K562 (cell line): ENCODE measurements around the gene PIP4K2A. TPM values are rescaled to one million over a fixed set of nuclear protein-coding genes. Genes with fewer than 3 reads are reported as not detected.

Source experiments
- ARID1B ChIP-seq: fragments of 450-650 bp; IDR thresholded peaks from 2 replicates; pipeline ENCODE4 v1.6.1; 2016; ENCODE audit warnings: antibody characterized with exemption, mild to moderate bottlenecking, inconsistent platforms
- BACH1 ChIP-seq: fragments of 200-800 bp; sonication (Bioruptor generic); IDR thresholded peaks from 2 replicates; pipeline ENCODE4 v1.6.1; 2016; ENCODE audit warnings: missing genetic modification characterization, missing compliant biosample characterization
- CBFA2T3 ChIP-seq: fragments of 450-650 bp; IDR thresholded peaks from 2 replicates; pipeline ENCODE4 v1.6.1; 2017
- CEBPB ChIP-seq: fragments of 450-650 bp; IDR thresholded peaks from 2 replicates; pipeline ENCODE4 v1.6.1; 2016; ENCODE audit warnings: missing genetic modification characterization, missing compliant biosample characterization
- DLX4 ChIP-seq: fragments of 250-450 bp; sonication (Bioruptor Pico); IDR thresholded peaks from 2 replicates; pipeline ENCODE4 v1.6.1; 2021; ENCODE audit warnings: mild to moderate bottlenecking
- DPF2 ChIP-seq: fragments of 450-650 bp; IDR thresholded peaks from 2 replicates; pipeline ENCODE4 v1.6.1; 2016
- E2F1 ChIP-seq: sonication (generic); formaldehyde crosslinking; IDR thresholded peaks from 2 replicates; pipeline ENCODE4 v1.8.1; 2023; ENCODE audit warnings: mild to moderate bottlenecking, missing genetic modification reagents, moderate library complexity
- EP300 ChIP-seq: IDR thresholded peaks from 2 replicates; pipeline ENCODE4 v1.6.1; 2012; ENCODE audit warnings: low read length, improper control_type of control experiment
- FOXK2 ChIP-seq, 2 experiments: fragments of 450-650 bp; IDR thresholded peaks in 1 of 2; conservative IDR thresholded peaks in 1 of 2; 2 replicates each; pipeline ENCODE4 v1.6.1; 2016; ENCODE audit warnings: low read depth in 2 of 2, mild to moderate bottlenecking in 1 of 2
- HDAC2 ChIP-seq: fragments of 450-650 bp; IDR thresholded peaks from 2 replicates; pipeline ENCODE4 v1.6.1; 2016; ENCODE audit warnings: mild to moderate bottlenecking
- HNRNPL ChIP-seq: fragments of 200-400 bp; formaldehyde crosslinking; IDR thresholded peaks from 2 replicates; pipeline ENCODE4 v1.6.1; 2017; ENCODE audit warnings: low read depth, mild to moderate bottlenecking, low read length
- MTA2 ChIP-seq: fragments of 450-650 bp; IDR thresholded peaks from 2 replicates; pipeline ENCODE4 v1.6.1; 2016; ENCODE audit warnings: low read depth
- NCOR1 ChIP-seq: fragments of 450-650 bp; IDR thresholded peaks from 2 replicates; pipeline ENCODE4 v1.6.1; 2016; ENCODE audit warnings: mild to moderate bottlenecking, moderate library complexity
- NKRF ChIP-seq: fragments of 450-650 bp; IDR thresholded peaks from 2 replicates; pipeline ENCODE4 v1.6.1; 2016; ENCODE audit warnings: borderline replicate concordance
- PCBP1 ChIP-seq: fragments of 200-400 bp; formaldehyde crosslinking; IDR thresholded peaks from 2 replicates; pipeline ENCODE4 v1.6.1; 2018; ENCODE audit warnings: mild to moderate bottlenecking, low read depth, low read length; ENCODE audit not compliant: poor library complexity, severe bottlenecking
- PHTF2 ChIP-seq: fragments of 250-450 bp; sonication (Bioruptor Pico); IDR thresholded peaks from 2 replicates; pipeline ENCODE4 v1.5.0; 2021; ENCODE audit warnings: mild to moderate bottlenecking
- TAL1 ChIP-seq: fragments of 450-650 bp; IDR thresholded peaks from 2 replicates; pipeline ENCODE4 v1.6.1; 2016; ENCODE audit warnings: mild to moderate bottlenecking
- TCFL5 ChIP-seq: fragments of 250-450 bp; sonication (Bioruptor Pico); conservative IDR thresholded peaks from 2 replicates; pipeline ENCODE4 v1.6.1; 2021; ENCODE audit warnings: mild to moderate bottlenecking, moderate library complexity, matching md5 sums
- ZNF263 ChIP-seq: sonication (generic); formaldehyde crosslinking; IDR thresholded peaks from 2 replicates; pipeline ENCODE4 v1.8.0; 2022; ENCODE audit warnings: mild to moderate bottlenecking, missing genetic modification reagents, borderline replicate concordance
- ZNF592 ChIP-seq: fragments of 450-650 bp; IDR thresholded peaks from 2 replicates; pipeline ENCODE4 v1.6.1; 2017; ENCODE audit warnings: antibody characterized with exemption, mild to moderate bottlenecking
- polyA plus RNA-seq, 8 experiments: library from polyadenylated mRNA; depleted of rRNA in 4 of 8; stranded (reverse) in 5 of 8; unstranded in 3 of 8; fragments of >200 nt; fragmentation: Nextera tagmentation in 2 of 8; fragmentation: Illumina TruSeq in 1 of 8; extraction: Ambion mirVana in 2 of 8; extraction: Trizol in 1 of 8; gene quantifications; 2 replicates each; pipeline versions ENCODE4 v1.2.1 to v1.2.3, GENCODE V29; 2011 to 2014; ENCODE audit warnings: inconsistent platforms in 1 of 8, missing spikeins in 1 of 8
- total RNA-seq, 7 experiments: library from RNA; depleted of rRNA in 6 of 7; stranded (reverse); fragments of >200 nt in 6 of 7; fragmentation: Illumina TruSeq in 2 of 7; extraction: Trizol in 2 of 7; gene quantifications; 2 replicates each; pipeline versions ENCODE4 v1.2.1 to v1.2.3, GENCODE V29; 2011 to 2021; ENCODE audit warnings: low replicate concordance in 1 of 7

Gene PIP4K2A
- total and polyA plus RNA-seq, 9 of the 15 experiments (the other 6 are each of a cell fraction or from before 2014, with no cell fraction given), result 35.6 to 117 (median 71.9) TPM

GRCh38 chr10:22702348-22702747 lies 12.0 kb downstream of the PIP4K2A start (continued):
- no peak for TF ChIP-seq NKRF
- TF ChIP-seq ZNF592, result peak; percentile 60; the same call in 1 of the 2 replicates
- peak; percentile 68 for TF ChIP-seq DPF2
- peak; percentile 71 for TF ChIP-seq CBFA2T3
- no peak for TF ChIP-seq DLX4 (CRISPR knock-in tag)
- 0 out of 2 replicates have a peak, but pooled peaks have one; percentile 40 for TF ChIP-seq MTA2
- no peak for TF ChIP-seq ZNF263 (CRISPR knock-in tag)
- TF ChIP-seq TCFL5 (CRISPR knock-in tag), result no peak
- TF ChIP-seq BACH1 (tag), result 0 out of 2 replicates have a peak, but pooled peaks have one; percentile 25
- TF ChIP-seq CEBPB, result peak; percentile 86
- peak; percentile 49; the same call in 1 of the 2 replicates for TF ChIP-seq NCOR1
- peak; percentile 59 for TF ChIP-seq TAL1
- no peak for TF ChIP-seq E2F1 (CRISPR knock-in tag)
- TF ChIP-seq FOXK2 (conservative IDR thresholded peaks at IDR 0.05 in 1 of 2, IDR thresholded peaks at IDR 0.05 in 1 of 2; ENCODE audit: low read depth in 2 of 2), result peak; percentile 82 to 87; a peak in 3 of 4 replicates
- TF ChIP-seq HDAC2, result 0 out of 2 replicates have a peak, but pooled peaks have one; percentile 25
- no peak for TF ChIP-seq HNRNPL
- TF ChIP-seq PHTF2 (CRISPR knock-in tag), result no peak
- peak; percentile 31; the same call in 1 of the 2 replicates for TF ChIP-seq EP300
- TF ChIP-seq ARID1B, result peak; percentile 81
- TF ChIP-seq PCBP1, result no peak
